Stimulated activated CD4-positive, alpha-beta T cell treated with anti-CD3 and anti-CD28 coated beads, Interleukin-2, amount 100 ng/mL, for 48 hours (primary cell): ENCODE results near the gene LMBRD1.

ENCODE experiments used
- DNase-seq, 2 donors: peaks; one replicate each; pipeline ENCODE4 v3.0.0-alpha.2; 2020

The LMBRD1 gene

GRCh38 chr6:69624944-69625343, 171.9 kb downstream of the LMBRD1 start:
- no peak for DNase-seq
